OCI-LY7 (cell line): ENCODE data around the gene CDON.

Experiments used
- CTCF ChIP-seq: fragments of 200-600 bp; sonication (generic); conservative IDR thresholded peaks from 2 replicates; pipeline ENCODE4 v1.5.1; 2014; ENCODE audit warnings: mild to moderate bottlenecking, antibody characterized with exemption, low read length, moderate library complexity, mixed read lengths
- EZH2phosphoT487 ChIP-seq: fragments of 200-600 bp; sonication (generic); IDR thresholded peaks from 2 replicates; pipeline ENCODE4 v1.6.1; 2018; ENCODE audit warnings: low read depth, borderline replicate concordance, mild to moderate bottlenecking, mixed run types, antibody characterized with exemption, low read length, moderate library complexity, mixed read lengths

GRCh38 chr11:125931116-125931515 is 131.6 kb downstream of the CDON start:
- TF ChIP-seq CTCF (no peak), EZH2phosphoT487 (no peak)
